ENCODE data around the gene CLIC5. TPM values are rescaled to one million over a fixed set of nuclear protein-coding genes. Genes with fewer than 3 reads are reported as not detected.

The CLIC5 gene
- total and polyA plus RNA-seq, 2 of the 8 experiments (the other 6 are each of a cell fraction or from before 2014, with no cell fraction given), result 0.12 to 0.15 TPM

- H2BK5ac ChIP-seq (ENCODE audit: low read depth, low read length), result no peak overlapping the region
- H2BK120ac ChIP-seq (replicated peaks; ENCODE audit: low read depth, low read length), result no peak overlapping the region
- H3K9me3 ChIP-seq (ENCODE audit: insufficient read depth in 2 of 2, low read depth in 1 of 2, low read length in 1 of 2), result no peaks in the 10 kb centered on the region
- H3K4me2 ChIP-seq (ENCODE audit: insufficient read depth in 1 of 2, low read depth in 2 of 2, low read length in 2 of 2), result no peak overlapping the region
- H3K9ac ChIP-seq (replicated peaks in 1 of 4; ENCODE audit: extremely low read depth in 1 of 4, low read depth in 3 of 4, low read length in 3 of 4), result no peak overlapping the region
- no peak overlapping the region for H4K91ac ChIP-seq (replicated peaks; ENCODE audit: insufficient read length, low read length)
- H3K4me3 ChIP-seq (ENCODE audit: extremely low read depth in 1 of 4, insufficient read depth in 2 of 4, low read depth in 3 of 4, low read length in 4 of 4), result no peak overlapping the region
- no peak for TF ChIP-seq TAF7 (optimal IDR thresholded peaks at IDR 0.05; ENCODE audit: borderline replicate concordance, low read depth, low read length)
- TF ChIP-seq CTCF (IDR thresholded peaks at IDR 0.05; ENCODE audit: control extremely low read depth in 1 of 3, insufficient read depth in 1 of 3, low read depth in 1 of 3, low read length in 3 of 3), result peak in 1 of 3 experiments; percentile 18; a peak in 1 of 4 replicates
- no peaks in the 10 kb centered on the region for H3K79me1 ChIP-seq (ENCODE audit: low read depth, low read length)
- H4K8ac ChIP-seq (ENCODE audit: extremely low read depth, insufficient read depth, low read length), result no peak overlapping the region
- CTCF ChIA-PET (ENCODE audit: partially characterized antibody), result interaction anchor here (1.0 to 3.7 kb wide), 2 partner anchors 12 to 82 kb away, joined by 3 to 14 read pairs; no protein-coding TSS in a partner anchor
- no peak overlapping the region for H2BK15ac ChIP-seq (ENCODE audit: low read length)
- H3K23ac ChIP-seq (ENCODE audit: insufficient read length), result no peak overlapping the region
- H3K56ac ChIP-seq (replicated peaks; ENCODE audit: insufficient read length, low read depth, low read length), result no peak overlapping the region
- FAIRE-seq, result no peak
- H2AFZ ChIP-seq (ENCODE audit: low read length), result no peak overlapping the region
- no peak for DNase-seq (ENCODE audit: low read depth in 1 of 2, low spot score in 2 of 2)
- no peak overlapping the region for H2AK5ac ChIP-seq (ENCODE audit: low read depth, low read length)
- no peak overlapping the region for H3K18ac ChIP-seq (ENCODE audit: extremely low read depth, low read length)
- no peak overlapping the region for H3K4ac ChIP-seq (replicated peaks; ENCODE audit: insufficient read length, low read depth, low read length)
- H4K5ac ChIP-seq (ENCODE audit: insufficient read length, low read depth, low read length), result no peak overlapping the region
- 87% methylated on average over 3 of the region's 3 CpGs; no CpG with 5 or more reads in 1 of the 2 experiments for WGBS, 2 experiments (ENCODE audit: extremely low coverage in 1 of 2, insufficient coverage in 1 of 2, insufficient read length in 1 of 2, insufficient replicate concordance in 2 of 2, low coverage in 1 of 2, low lambda C conversion rate in 2 of 2, missing lambda C conversion rate in 1 of 2)
- H3K27ac ChIP-seq (ENCODE audit: low read depth, low read length), result no peak overlapping the region
- no peak overlapping the region for H2BK12ac ChIP-seq (ENCODE audit: low read depth, low read length)
- no peaks in the 10 kb centered on the region for H4K20me1 ChIP-seq (replicated peaks in 1 of 2; ENCODE audit: control insufficient read depth in 1 of 2, insufficient read depth in 2 of 2, low read length in 2 of 2)
- H2BK20ac ChIP-seq (ENCODE audit: low read length), result no peak overlapping the region
- H3K23me2 ChIP-seq (ENCODE audit: low read depth, low read length), result peaks cover 1% of the 10 kb centered on the region; the same call in 1 of the 2 replicates
- H3K4me1 ChIP-seq (replicated peaks in 1 of 4; ENCODE audit: control insufficient read depth in 3 of 4, insufficient read depth in 4 of 4, low read length in 3 of 4), result no peaks in the 10 kb centered on the region; a peak in 1 of 7 replicates
- POLR2A ChIA-PET (ENCODE audit: partially characterized antibody), result no interaction called here
- no peak overlapping the region for H3K14ac ChIP-seq (ENCODE audit: insufficient read length)
- no peaks in the 10 kb centered on the region for H3K79me2 ChIP-seq (ENCODE audit: control insufficient read depth in 1 of 2, insufficient read depth in 2 of 2, low read length in 2 of 2)
- H3K36me3 ChIP-seq (ENCODE audit: control insufficient read depth in 2 of 4, insufficient read depth in 4 of 4, low read length in 3 of 4), result no peaks in the 10 kb centered on the region
- H3K27me3 ChIP-seq (replicated peaks in 1 of 4; ENCODE audit: control insufficient read depth in 3 of 4, extremely low read depth in 1 of 4, insufficient read depth in 3 of 4, low read length in 3 of 4), result no peaks in the 10 kb centered on the region
Observed at GRCh38 chr6:45841062-45841461, 174.6 kb downstream of the CLIC5 start.

Data from H1 (cell line).